Suprapubic skin (tissue), 4 donors: ENCODE data around the gene FBRS. TPM values are rescaled to one million over a fixed set of nuclear protein-coding genes. Genes with fewer than 3 reads are reported as not detected.
"Not testable (repeated sequence)": the region's sequence is repeated elsewhere in the genome, so short reads cannot be mapped to it uniquely, and the experiment has no call there.

Source experiments
- DNase-seq, 2 donors: peaks; one replicate each; pipeline ENCODE4 v3.0.0-alpha.2; 2019; ENCODE audit warnings: low spot score in 2 of 2
- H3K27ac ChIP-seq: fragments of 200-600 bp; sonication (generic); one replicate; pipeline ENCODE4 v1.5.1; 2019
- H3K27me3 ChIP-seq: fragments of 200-600 bp; sonication (generic); one replicate; pipeline ENCODE4 v1.5.1; 2019
- H3K36me3 ChIP-seq: fragments of 200-600 bp; sonication (generic); one replicate; pipeline ENCODE4 v1.5.1; 2019
- H3K4me1 ChIP-seq: fragments of 200-600 bp; sonication (generic); one replicate; pipeline ENCODE4 v1.5.1; 2019
- H3K4me3 ChIP-seq: fragments of 200-600 bp; sonication (generic); one replicate; pipeline ENCODE4 v1.5.1; 2019; ENCODE audit warnings: mild to moderate bottlenecking
- H3K9me3 ChIP-seq: fragments of 200-600 bp; sonication (generic); one replicate; pipeline ENCODE4 v1.5.1; 2019
- EP300 ChIP-seq: sonication (generic); formaldehyde crosslinking; IDR thresholded peaks from one replicate; pipeline ENCODE4 v1.6.1; 2017; ENCODE audit warnings: antibody characterized with exemption
- POLR2A ChIP-seq, 2 donors: fragments of 450-650 bp; IDR thresholded peaks; one replicate each; pipeline ENCODE4 v1.6.1; 2017; ENCODE audit warnings: antibody characterized with exemption in 2 of 2, mild to moderate bottlenecking in 2 of 2, moderate library complexity in 2 of 2
- POLR2AphosphoS5 ChIP-seq, 3 donors: sonication (generic); formaldehyde crosslinking; IDR thresholded peaks; one replicate each; pipeline ENCODE4 v1.6.1; 2017; ENCODE audit warnings: antibody characterized with exemption in 3 of 3
- WGBS: methylation state at CpG from one replicate; pipeline ENCODE4 v1.1.5; 2018; 5-methylcytosine and 5-hydroxymethylcytosine counted together
- total RNA-seq, 4 donors: library from RNA; depleted of rRNA; stranded (reverse); fragments of >200 nt; gene quantifications; one replicate each; pipeline ENCODE4 v1.1.0, GENCODE V29; 2016
- TF ChIP-seq, protein P1 (sequence below), 2 donors: fragments of 200-600 bp in 1 of 2; fragments of 450-650 bp in 1 of 2; sonication (generic) in 1 of 2; IDR thresholded peaks; one replicate each; pipeline ENCODE4 v1.5.1; 2016 to 2019; ENCODE audit warnings: antibody characterized with exemption in 2 of 2, mild to moderate bottlenecking in 1 of 2, moderate library complexity in 1 of 2

Gene FBRS
- total RNA-seq, 4 donors from 2014 or later: 64.5 to 81.3 (median 73.1) TPM

- DNase-seq: no peak
- Histone ChIP-seq H3K36me3 (no peaks in the 10 kb centered on the region), H3K4me1 (peaks cover 4% of the 10 kb centered on the region), H3K27ac (no peak overlapping the region), H3K4me3 (no peak overlapping the region), H3K27me3 (no peaks in the 10 kb centered on the region), H3K9me3 (no peaks in the 10 kb centered on the region)
- TF ChIP-seq, protein P1, sequence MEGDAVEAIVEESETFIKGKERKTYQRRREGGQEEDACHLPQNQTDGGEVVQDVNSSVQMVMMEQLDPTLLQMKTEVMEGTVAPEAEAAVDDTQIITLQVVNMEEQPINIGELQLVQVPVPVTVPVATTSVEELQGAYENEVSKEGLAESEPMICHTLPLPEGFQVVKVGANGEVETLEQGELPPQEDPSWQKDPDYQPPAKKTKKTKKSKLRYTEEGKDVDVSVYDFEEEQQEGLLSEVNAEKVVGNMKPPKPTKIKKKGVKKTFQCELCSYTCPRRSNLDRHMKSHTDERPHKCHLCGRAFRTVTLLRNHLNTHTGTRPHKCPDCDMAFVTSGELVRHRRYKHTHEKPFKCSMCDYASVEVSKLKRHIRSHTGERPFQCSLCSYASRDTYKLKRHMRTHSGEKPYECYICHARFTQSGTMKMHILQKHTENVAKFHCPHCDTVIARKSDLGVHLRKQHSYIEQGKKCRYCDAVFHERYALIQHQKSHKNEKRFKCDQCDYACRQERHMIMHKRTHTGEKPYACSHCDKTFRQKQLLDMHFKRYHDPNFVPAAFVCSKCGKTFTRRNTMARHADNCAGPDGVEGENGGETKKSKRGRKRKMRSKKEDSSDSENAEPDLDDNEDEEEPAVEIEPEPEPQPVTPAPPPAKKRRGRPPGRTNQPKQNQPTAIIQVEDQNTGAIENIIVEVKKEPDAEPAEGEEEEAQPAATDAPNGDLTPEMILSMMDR (IDR thresholded peaks at IDR 0.05): no peak
- TF ChIP-seq POLR2A (IDR thresholded peaks at IDR 0.05) (no peak), EP300 (no peak), POLR2AphosphoS5 (IDR thresholded peaks at IDR 0.05) (no peak)
- 93% methylated on average over 9 of the region's 9 CpGs for WGBS
Observed at GRCh38 chr16:30626236-30626635, 32.0 kb upstream of the FBRS start.

DNA sequence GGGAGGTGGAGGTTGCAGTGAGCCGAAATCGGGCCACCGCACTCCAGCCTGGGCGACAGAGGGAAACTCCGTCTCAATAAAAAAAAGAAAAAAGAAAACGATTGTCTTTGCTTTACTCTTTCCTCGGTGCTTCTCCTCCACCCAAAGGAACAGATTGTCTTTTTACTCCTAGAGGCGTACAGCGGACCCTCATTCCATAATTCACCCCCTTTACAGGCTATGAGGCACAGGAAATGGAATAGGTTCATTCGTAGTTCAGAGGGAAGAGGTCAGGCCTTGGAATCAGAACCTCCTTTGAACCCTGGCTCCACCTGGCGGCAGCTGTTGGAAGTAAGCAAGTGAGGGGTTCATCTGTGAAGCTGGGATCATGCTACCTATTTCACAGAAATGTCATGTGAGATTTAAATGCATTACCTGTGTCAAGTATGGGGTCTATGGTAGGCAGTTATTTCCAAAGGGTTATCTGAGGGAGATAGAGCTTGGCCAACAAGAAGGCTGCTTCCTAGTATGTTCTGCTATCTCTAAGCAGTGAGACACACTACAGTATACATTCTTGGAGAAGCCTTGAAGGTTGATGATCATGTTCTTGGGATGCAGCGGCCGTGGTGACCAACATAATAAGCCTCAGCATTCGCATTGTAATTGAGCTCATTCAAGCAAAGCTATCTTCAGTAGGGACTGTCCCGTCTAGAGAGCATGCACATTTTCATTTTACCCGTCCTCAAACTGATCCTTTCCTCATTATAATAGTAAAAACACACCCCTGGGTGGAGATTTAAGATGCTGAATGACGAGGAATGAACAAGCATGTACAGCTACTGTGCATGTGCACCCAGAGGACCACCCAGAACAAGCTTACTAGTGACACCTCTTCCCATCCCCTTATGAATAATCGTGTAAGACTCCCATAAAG, 29.3 kb upstream of the FBRS start:
- H3K27me3 ChIP-seq: no peaks in the 10 kb centered on the region
- TF ChIP-seq POLR2AphosphoS5 (IDR thresholded peaks at IDR 0.05) (no peak), EP300 (no peak)
- TF ChIP-seq, protein P1 (IDR thresholded peaks at IDR 0.05): peak; percentile 85 to 88
- peak; percentile 90 to 91 for DNase-seq
- H3K4me1 ChIP-seq: peaks cover 8% of the 10 kb centered on the region
- H3K4me3 ChIP-seq: no peak overlapping the region
- no peaks in the 10 kb centered on the region for H3K36me3 ChIP-seq
- H3K27ac ChIP-seq: no peak overlapping the region
- 35% methylated on average over 18 of the region's 18 CpGs for WGBS
- H3K9me3 ChIP-seq: no peaks in the 10 kb centered on the region

- not testable (repeated sequence) for DNase-seq, H3K9me3 ChIP-seq, H3K27ac ChIP-seq, H3K27me3 ChIP-seq, H3K4me3 ChIP-seq, H3K36me3 ChIP-seq
- peaks cover 21% of the 10 kb centered on the region for H3K4me1 ChIP-seq
- WGBS: 97% methylated on average over 7 of the region's 7 CpGs
Observed at GRCh38 chr16:30632454-30632853, 25.8 kb upstream of the FBRS start.

DNA sequence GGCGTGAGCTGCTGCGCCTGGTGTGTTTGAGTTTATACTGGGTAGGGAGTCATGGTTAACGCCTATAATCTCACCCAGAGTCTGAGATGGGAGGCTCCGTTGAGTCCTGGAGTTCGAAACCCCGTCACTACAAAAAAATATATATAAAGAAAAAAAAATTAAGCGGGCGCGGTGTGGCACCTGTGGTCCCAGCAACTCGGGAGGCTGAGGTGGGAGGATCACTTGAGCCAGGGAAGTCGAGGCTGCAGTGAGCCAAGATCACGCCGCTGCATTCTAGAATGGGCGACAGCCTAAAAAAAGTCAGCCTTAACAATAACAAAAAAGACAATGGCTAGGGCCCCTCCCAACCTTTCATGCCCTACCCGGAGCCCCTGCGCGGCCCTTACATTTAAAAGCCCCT, 24.7 kb upstream of the FBRS start:
- peaks cover 19% of the 10 kb centered on the region for H3K4me1 ChIP-seq
- H3K9me3 ChIP-seq: no peaks in the 10 kb centered on the region
- DNase-seq: no peak
- peak overlapping the region; percentile 83 for H3K27ac ChIP-seq
- H3K4me3 ChIP-seq: peak overlapping the region; percentile 65
- TF ChIP-seq POLR2AphosphoS5 (IDR thresholded peaks at IDR 0.05): no peak
- TF ChIP-seq POLR2A (IDR thresholded peaks at IDR 0.05): no peak
- TF ChIP-seq, protein P1 (IDR thresholded peaks at IDR 0.05): no peak
- no peak for TF ChIP-seq EP300
- no peaks in the 10 kb centered on the region for H3K27me3 ChIP-seq
- 76% methylated on average over 17 of the region's 17 CpGs for WGBS
- H3K36me3 ChIP-seq: no peaks in the 10 kb centered on the region

- Histone ChIP-seq H3K4me1 (peaks cover 16% of the 10 kb centered on the region), H3K36me3 (no peaks in the 10 kb centered on the region), H3K4me3 (no peak overlapping the region), H3K27ac (peak overlapping the region; percentile 22), H3K27me3 (no peaks in the 10 kb centered on the region), H3K9me3 (no peaks in the 10 kb centered on the region)
- DNase-seq: no peak
- WGBS: 89% methylated on average over 7 of the region's 7 CpGs
- TF ChIP-seq POLR2A (IDR thresholded peaks at IDR 0.05) (no peak), EP300 (no peak), POLR2AphosphoS5 (IDR thresholded peaks at IDR 0.05) (no peak)
- TF ChIP-seq, protein P1 (IDR thresholded peaks at IDR 0.05): no peak
Observed at GRCh38 chr16:30636599-30636998, 21.6 kb upstream of the FBRS start.

DNA sequence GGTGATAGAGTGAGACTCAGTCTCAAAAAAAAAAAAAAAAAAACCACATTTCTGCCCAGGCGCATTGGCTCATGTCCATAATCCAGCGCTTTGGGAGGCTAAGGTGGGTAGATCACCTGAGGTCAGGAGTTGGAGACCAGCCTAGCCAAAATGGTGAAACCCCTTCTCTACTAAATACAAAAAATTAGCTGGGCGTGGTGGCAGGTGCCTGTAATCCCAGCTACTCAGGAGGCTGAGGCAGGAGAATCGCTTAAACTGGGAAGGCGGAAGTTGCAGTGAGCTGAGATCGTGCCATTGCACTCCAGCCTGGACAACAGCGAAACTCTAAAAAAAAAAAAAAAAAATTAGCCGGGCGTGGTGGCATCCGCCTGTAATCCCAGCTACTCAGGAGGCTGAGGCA, 21.1 kb upstream of the FBRS start:
- H3K4me1 ChIP-seq: peaks cover 16% of the 10 kb centered on the region
- WGBS: 90% methylated on average over 10 of the region's 10 CpGs
- not testable (repeated sequence) for H3K27ac ChIP-seq, DNase-seq, H3K27me3 ChIP-seq, H3K36me3 ChIP-seq, H3K9me3 ChIP-seq, H3K4me3 ChIP-seq
